ENCODE results near the gene ATP2A2.
"Not testable (repeated sequence)": the region's sequence is repeated elsewhere in the genome, so short reads cannot be mapped to it uniquely, and the experiment has no call there.

ATP2A2 gene

DNA sequence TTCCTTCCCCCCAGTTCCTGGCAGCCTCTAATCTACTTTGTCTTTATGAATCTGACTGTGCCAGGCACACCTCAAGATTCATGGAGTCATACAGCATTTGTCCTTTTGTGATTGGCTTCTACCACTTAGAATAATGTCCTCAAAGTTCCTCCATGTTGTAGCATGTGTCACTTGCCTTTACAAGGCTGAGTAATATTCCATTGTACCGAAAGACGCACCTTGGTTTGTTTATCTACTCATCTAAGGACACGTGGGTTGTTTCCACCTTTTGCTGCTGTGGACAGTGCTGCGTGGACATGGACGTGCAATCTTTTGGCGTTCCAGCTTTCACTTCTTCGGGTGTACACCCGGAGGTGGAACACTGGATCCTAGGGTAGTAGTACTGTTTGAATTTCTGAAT lies 88.9 kb downstream of the ATP2A2 start:
- DNase-seq (ENCODE audit: low spot score) = no peak

DNA sequence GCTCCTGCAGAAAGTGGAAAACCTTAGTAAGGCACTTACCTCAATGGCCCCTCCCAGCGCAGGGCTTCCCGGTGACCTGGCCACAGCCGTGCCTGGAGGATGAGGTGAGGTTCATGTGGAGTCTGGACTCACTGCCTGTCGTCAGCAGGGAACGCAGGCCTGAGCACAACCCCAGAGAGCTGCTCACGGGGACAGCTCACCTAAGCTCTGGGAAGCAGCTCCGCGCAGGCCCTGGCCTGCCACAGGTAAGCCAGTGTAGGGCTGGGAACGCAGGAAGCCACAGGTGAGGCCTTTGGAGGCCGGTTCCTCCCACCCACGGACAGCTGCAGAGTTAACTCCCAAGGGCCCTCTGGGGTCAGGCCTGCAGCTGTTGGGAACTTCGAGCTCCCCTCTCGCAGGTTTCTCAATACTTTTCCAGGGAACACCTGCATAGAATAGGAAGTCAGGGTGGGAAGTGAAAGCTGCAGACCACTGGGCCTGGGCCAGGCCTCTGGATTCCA lies 89.7 kb downstream of the ATP2A2 start:
- DNase-seq (ENCODE audit: low spot score) = no peak

DNA sequence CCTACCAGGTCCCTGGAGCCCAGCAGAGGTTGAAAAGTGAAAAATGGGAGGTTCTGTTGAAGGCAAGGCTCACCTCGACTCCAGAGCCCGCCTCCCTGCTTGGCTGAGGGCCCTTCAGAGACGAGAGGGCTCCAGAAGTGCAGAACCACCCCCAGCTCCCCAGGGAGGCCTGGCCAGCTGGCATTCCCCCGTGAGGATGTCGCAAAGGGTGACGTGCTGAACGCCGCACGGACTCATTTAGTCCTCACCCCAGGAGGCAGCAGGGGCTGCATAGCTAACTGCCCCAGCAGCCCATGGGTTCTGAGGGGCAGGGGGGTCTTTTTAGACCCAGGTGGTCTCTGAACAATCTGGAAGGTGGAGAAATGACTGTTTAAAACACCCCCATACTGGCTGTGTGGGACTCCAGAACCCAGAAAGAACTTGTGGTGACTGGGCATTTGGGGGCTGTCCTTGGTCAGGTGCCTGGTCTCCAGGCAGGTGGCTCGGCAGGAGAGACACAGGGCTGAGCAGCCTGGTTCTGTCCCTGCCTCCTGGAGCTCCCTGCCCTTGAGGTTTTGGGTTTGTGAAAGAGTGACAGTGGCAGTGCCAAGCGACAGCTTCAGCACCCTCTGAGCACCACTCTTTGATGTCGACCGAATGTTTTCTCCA lies 90.5 kb downstream of the ATP2A2 start:
- DNase-seq (ENCODE audit: low spot score) = no peak

DNA sequence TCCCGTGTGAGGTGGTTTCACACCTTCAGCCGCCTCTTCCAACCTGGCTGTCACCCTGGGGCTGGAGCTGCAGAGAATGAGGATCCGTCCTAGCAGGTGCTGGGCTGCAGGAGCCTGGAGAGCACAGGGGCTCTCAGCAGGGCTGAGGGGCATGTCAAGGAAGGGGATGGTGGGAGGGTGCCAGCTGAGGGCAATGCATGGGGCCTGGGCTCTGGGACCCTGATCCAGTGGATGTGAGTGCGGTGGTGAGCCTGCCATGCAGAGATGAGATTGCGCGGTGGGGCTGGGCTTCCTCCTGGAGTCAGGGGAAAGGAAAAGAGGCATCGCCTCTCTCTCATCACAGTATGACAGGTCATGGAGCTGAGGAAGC lies 91.0 kb downstream of the ATP2A2 start:
- DNase-seq (ENCODE audit: low spot score) = no peak

DNA sequence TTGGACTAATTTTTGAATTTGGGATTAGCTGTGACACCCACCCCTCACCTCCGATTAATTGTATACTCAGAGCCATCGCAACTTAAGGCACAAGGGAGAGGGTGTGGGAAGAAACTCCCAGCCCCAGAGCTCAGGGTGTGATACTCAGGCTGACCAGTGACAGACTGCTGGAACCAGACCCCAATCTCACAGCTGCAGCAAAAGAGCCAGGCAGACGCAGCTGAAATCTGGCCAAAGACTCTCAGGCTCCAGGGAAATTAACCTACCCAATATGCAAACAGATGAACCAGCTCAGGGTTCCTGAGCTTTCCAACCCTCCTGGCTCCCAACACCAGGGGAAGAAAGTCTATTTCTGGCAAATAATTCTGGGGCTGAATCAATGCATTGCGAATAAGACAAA lies 92.0 kb downstream of the ATP2A2 start:
- DNase-seq (ENCODE audit: low spot score) = no peak

DNA sequence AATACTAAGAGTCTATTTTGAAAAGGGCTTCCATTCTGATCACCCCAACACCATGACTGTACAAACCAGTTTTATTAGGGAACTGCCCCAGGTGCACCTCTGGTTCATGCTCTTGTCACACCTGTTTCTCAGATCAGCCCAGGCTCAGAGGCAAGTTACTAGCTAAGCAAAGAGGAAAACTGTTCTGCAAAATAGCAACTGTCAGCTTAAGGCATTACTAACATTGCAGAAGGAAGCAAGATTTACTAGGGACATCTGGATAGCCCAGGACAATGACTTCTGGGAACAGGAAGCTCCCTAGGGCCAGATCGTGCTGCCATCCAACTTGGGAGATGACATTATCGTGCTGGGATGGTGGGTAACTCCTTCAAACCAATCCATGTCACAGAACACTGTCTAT lies 92.4 kb downstream of the ATP2A2 start:
- no peak for DNase-seq (ENCODE audit: low spot score)

DNA sequence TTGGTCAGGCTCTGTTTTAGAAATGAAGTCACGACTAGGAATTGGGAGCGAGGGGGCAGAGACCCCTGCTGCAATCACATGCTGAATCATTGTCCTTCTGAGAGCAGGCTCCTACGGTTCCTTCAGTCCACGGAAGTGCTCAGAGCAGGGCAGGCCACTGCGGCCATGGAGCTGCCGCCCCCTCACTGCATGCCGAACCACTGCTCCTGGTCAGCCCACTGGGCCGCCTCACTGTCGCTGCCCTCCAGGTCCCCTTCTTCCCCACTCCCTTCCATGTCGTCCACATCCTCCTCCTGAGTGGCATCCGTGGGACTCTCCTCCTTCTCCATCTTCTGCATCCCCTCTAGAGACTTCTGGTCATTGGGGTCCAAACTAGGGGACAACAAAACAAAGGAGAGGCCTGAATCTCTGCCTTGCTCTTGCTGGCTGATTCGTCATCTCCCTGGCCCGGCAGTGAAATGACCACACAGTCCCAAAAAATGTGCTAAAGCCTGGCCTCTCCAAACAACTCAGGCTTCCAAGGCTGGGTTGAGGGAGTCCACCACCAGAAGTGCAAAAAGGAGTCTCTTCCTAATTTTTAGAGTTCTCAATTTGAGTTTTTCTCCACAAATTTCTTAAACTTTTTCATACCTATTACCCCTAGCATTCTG lies 93.0 kb downstream of the ATP2A2 start:
- DNase-seq (ENCODE audit: low spot score) = no peak

DNA sequence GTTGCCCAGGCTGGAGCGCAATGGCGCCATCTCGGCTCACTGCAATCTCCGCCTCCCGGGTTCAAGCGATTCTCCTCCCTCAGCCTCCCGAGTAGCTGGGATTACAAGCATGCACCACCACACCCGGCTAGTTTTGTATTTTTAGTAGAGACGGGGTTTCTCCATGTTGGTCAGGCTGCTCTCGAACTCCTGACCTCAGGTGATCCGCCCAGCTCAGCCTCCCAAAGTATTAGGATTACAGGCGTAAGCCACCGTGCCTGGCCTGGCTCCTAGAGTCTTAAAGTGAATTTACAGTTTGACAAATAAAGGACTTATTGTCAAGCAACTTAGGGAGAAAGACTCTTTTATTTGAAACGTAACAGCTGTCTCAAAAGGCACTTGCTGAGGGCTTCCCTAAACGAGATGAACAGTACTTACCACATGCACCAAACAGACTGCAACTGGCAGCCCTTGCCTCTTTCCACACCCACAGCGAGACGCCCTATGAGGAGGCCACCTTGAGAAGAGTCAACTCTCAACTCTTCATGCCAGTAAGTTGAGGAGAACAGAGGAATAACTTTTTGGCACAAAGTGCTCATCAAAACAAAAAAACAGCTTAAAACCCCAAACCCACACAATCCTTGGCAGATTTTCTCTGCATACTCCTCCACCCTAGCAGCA lies 97.2 kb downstream of the ATP2A2 start:
- DNase-seq (ENCODE audit: low spot score) = not testable (repeated sequence)

DNA sequence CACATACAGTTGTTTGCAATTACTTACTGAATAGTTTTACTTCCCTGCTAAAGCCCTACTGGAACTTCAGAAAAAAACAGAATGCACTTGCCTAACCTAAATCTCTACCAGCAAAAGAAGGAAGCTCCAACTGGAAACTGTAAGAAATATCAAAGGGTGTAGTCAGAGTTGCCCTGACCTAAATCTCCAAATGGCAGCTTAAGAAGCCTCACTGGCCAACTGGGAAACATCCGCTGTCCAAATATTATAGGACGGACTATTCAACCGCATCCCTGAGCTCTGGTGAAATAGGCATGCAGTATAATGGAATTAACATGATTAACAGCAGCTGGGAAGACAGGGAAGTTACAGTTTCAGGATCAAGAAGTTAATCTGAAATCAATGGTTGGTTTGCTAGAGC lies 98.2 kb downstream of the ATP2A2 start:
- no peak for DNase-seq (ENCODE audit: low spot score)

DNA sequence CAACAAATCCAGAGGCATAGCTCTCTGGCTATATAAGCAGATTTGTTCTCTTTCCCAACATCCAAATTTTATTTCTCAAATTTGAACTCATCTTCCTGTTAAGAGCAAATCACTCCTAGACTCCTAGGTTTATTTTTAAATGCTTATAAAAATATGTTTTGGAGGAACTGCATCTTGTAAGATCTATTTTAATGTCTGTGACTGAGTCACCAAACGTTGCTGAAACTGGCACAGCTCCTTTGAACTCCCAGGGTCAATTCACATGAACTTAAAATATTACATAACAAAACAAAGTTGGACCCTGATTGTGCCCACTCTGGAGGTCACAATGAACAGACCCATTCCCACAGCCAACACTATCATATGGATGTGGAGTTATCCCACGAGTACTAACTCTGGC lies 98.6 kb downstream of the ATP2A2 start:
- DNase-seq (ENCODE audit: low spot score) = no peak

DNA sequence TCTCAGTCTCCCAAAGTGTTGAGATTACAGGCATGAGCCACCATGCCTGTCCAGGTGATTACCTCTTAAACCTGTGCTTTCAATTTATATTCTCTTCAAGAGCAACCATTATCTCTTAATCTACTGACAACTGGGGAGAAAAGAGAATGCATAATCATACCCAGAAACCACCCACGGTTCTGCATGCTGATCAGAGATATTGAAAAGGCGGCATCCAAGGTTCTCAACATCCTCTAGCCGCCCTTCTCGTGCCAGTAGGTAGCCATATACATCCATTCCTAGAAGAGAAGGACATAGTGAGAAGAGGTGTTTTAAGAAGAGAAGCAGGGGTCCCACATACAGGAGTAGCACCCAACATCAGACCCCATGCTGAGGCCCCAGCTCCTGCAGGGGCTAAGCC lies 101.6 kb downstream of the ATP2A2 start:
- no peak for DNase-seq (ENCODE audit: low spot score)

All from CD4-positive, alpha-beta T cell treated with Interleukin-15 for 4 hours (primary cell).